GM12878 (cell line): ENCODE measurements around the gene ZBTB6. TPM values are rescaled to one million over a fixed set of nuclear protein-coding genes. Genes with fewer than 3 reads are reported as not detected.
A peak's percentile ranks its signal among the peaks of the same experiment; 100 is the strongest.

ENCODE experiments used
- BRCA1 ChIP-seq: IDR thresholded peaks from 2 replicates; pipeline ENCODE4 v1.6.1; 2011; ENCODE audit warnings: low read depth, low read length, improper control_type of control experiment
- EGR1 ChIP-seq, 2 experiments: IDR thresholded peaks; 1 replicate in 1 of 2; 2 replicates in 1 of 2; pipeline ENCODE4 v1.6.1; 2011 to 2012; ENCODE audit warnings: low read depth in 2 of 2, low read length in 2 of 2, borderline replicate concordance in 1 of 2, mild to moderate bottlenecking in 1 of 2, moderate library complexity in 1 of 2
- ETV6 ChIP-seq, 2 experiments: fragments of 450-650 bp in 1 of 2; IDR thresholded peaks in 1 of 2; conservative IDR thresholded peaks in 1 of 2; 2 replicates each; pipeline ENCODE4 v1.6.1; 2014; ENCODE audit warnings: antibody characterized with exemption in 1 of 2, borderline replicate concordance in 1 of 2, low read depth in 1 of 2, mild to moderate bottlenecking in 1 of 2, moderate library complexity in 1 of 2
- HCFC1 ChIP-seq: fragments of 150-350 bp; IDR thresholded peaks from 2 replicates; pipeline ENCODE4 v1.6.1; 2014; ENCODE audit warnings: low read length
- IRF5 ChIP-seq: fragments of 450-650 bp; IDR thresholded peaks from 2 replicates; pipeline ENCODE4 v1.6.1; 2017; ENCODE audit warnings: borderline replicate concordance
- KDM1A ChIP-seq: fragments of 200-600 bp; sonication (generic); IDR thresholded peaks from 2 replicates; pipeline ENCODE4 v1.6.1; 2016; ENCODE audit warnings: borderline replicate concordance
- MEF2A ChIP-seq: IDR thresholded peaks from 2 replicates; pipeline ENCODE4 v1.6.1; 2011; ENCODE audit warnings: low read depth, mild to moderate bottlenecking, low read length, moderate library complexity; ENCODE audit not compliant: insufficient read depth
- MEF2B ChIP-seq: fragments of 450-650 bp; IDR thresholded peaks from 2 replicates; pipeline ENCODE4 v1.6.1; 2018; ENCODE audit warnings: mild to moderate bottlenecking, moderate library complexity; ENCODE audit not compliant: partially characterized antibody, poor library complexity, severe bottlenecking
- PKNOX1 ChIP-seq: fragments of 450-650 bp; IDR thresholded peaks from 2 replicates; pipeline ENCODE4 v1.6.1; 2016; ENCODE audit warnings: mild to moderate bottlenecking
- RB1 ChIP-seq: fragments of 450-650 bp; formaldehyde crosslinking; IDR thresholded peaks from 2 replicates; pipeline ENCODE4 v1.6.1; 2017; ENCODE audit warnings: mild to moderate bottlenecking, borderline replicate concordance
- RCOR1 ChIP-seq: conservative IDR thresholded peaks from 2 replicates; pipeline ENCODE4 v1.6.1; 2012; ENCODE audit warnings: low read depth, low read length, improper control_type of control experiment
- SMC3 ChIP-seq: IDR thresholded peaks from 2 replicates; pipeline ENCODE4 v1.6.1; 2011; ENCODE audit warnings: low read length, improper control_type of control experiment, borderline replicate concordance
- SREBF2 ChIP-seq: IDR thresholded peaks from 2 replicates; pipeline ENCODE4 v1.6.1; 2012; ENCODE audit warnings: mild to moderate bottlenecking, low read length
- TAF1 ChIP-seq: IDR thresholded peaks from 2 replicates; pipeline ENCODE4 v1.6.1; 2011; ENCODE audit warnings: mild to moderate bottlenecking, low read depth, low read length, borderline replicate concordance
- ZBED1 ChIP-seq: IDR thresholded peaks from 2 replicates; pipeline ENCODE4 v1.6.1; 2016; ENCODE audit warnings: borderline replicate concordance
- ZBTB4 ChIP-seq: fragments of 450-650 bp; formaldehyde crosslinking; IDR thresholded peaks from 2 replicates; pipeline ENCODE4 v1.4.0; 2022; ENCODE audit warnings: mild to moderate bottlenecking, moderate library complexity
- ZNF207 ChIP-seq: fragments of 450-650 bp; IDR thresholded peaks from 2 replicates; pipeline ENCODE4 v1.6.1; 2014; ENCODE audit warnings: antibody characterized with exemption, mild to moderate bottlenecking, borderline replicate concordance
- ZNF217 ChIP-seq: fragments of 450-650 bp; IDR thresholded peaks from 2 replicates; pipeline ENCODE4 v1.6.1; 2017; ENCODE audit warnings: antibody characterized with exemption, mild to moderate bottlenecking
- ZNF24 ChIP-seq: fragments of 450-650 bp; IDR thresholded peaks from 2 replicates; pipeline ENCODE4 v1.6.1; 2017; ENCODE audit warnings: antibody characterized with exemption, mild to moderate bottlenecking
- polyA plus RNA-seq, 11 experiments: library from polyadenylated mRNA; depleted of rRNA in 4 of 11; unstranded in 6 of 11; stranded (reverse) in 5 of 11; fragments of >200 nt; fragmentation: Nextera tagmentation in 4 of 11; fragmentation: Illumina TruSeq in 1 of 11; extraction: Ambion mirVana in 4 of 11; extraction: Trizol in 1 of 11; gene quantifications; 1 replicate in 1 of 11; 2 replicates in 10 of 11; pipeline versions ENCODE4 v1.2.1 to v1.2.3, GENCODE V29; 2011 to 2016; ENCODE audit warnings: inconsistent platforms in 2 of 11, missing spikeins in 2 of 11, low read depth in 1 of 11
- total RNA-seq, 4 experiments: library from RNA; depleted of rRNA in 3 of 4; stranded (reverse); fragments of >200 nt in 3 of 4; fragmentation: Illumina TruSeq in 1 of 4; extraction: Trizol in 1 of 4; gene quantifications; 2 replicates each; pipeline versions ENCODE4 v1.2.1 to v1.2.3, GENCODE V29; 2013 to 2021
- TF ChIP-seq, protein P1 (sequence below): fragments of 450-650 bp; IDR thresholded peaks from 2 replicates; pipeline ENCODE4 v1.6.1; 2017; ENCODE audit warnings: antibody characterized with exemption, mild to moderate bottlenecking, moderate library complexity

The ZBTB6 gene
- total and polyA plus RNA-seq, 10 of the 15 experiments (the other 5 are each of a cell fraction or from before 2014, with no cell fraction given), result 1.7 to 11.5 (median 7.0) TPM

DNA sequence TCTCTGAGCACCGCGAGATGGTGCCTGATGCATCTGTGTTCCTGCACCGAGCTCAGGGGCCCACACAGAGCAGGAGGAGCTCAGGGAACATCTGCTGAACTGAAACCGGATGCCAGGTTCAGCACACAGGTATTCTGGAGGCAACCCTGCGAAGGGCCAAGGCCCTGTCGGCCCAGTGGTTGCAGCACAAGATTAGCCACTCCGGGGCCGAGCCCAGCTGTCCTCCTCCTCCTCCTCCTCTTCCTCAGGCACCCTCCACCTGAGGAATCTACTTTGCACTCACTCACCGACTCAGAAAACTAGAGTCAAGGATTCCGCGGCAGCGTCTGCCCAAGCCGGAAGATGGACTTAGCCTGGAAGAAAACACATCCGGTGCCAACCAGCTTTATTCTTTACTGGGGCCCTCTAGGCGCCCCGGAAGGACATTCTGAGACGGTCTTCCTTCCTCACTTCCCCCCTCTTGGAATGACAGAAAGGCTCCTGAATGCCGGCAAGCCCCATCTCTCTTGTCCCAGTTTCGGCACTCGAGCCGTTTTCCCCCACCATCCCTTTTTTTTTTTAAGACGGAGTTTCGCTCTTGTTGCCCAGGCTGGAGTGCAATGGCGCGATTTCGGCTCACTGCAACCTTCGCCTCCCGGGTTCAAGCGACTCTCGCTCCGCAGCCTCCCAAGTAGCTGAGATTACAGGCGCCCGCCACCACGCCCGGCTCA lies at the start of gene ZBTB6 (continued):
- TF ChIP-seq ZBTB4 (CRISPR knock-in tag), result 0 out of 2 replicates have a peak, but pooled peaks have one; percentile 25
- TF ChIP-seq TAF1, result peak; percentile 82
- TF ChIP-seq MEF2B, result no peak
- TF ChIP-seq ZBED1, result no peak
- TF ChIP-seq SMC3, result no peak; the same call in 1 of the 2 replicates
- TF ChIP-seq RB1, result 0 out of 2 replicates have a peak, but pooled peaks have one; percentile 66
- TF ChIP-seq RCOR1, result no peak; the same call in 1 of the 2 replicates
- no peak for TF ChIP-seq BRCA1
- no peak for TF ChIP-seq EGR1 (IDR thresholded peaks at IDR 0.05; ENCODE audit: borderline replicate concordance in 1 of 2, low read depth in 2 of 2, low read length in 2 of 2)
- TF ChIP-seq IRF5, result no peak
- 0 out of 2 replicates have a peak, but pooled peaks have one; percentile 6 for TF ChIP-seq MEF2A
- no peak; the same call in 1 of the 2 replicates for TF ChIP-seq KDM1A
- no peak for TF ChIP-seq ZNF217
- peak in 1 of 2 experiments; percentile 52; a peak in 1 of 4 replicates for TF ChIP-seq ETV6 (conservative IDR thresholded peaks at IDR 0.05 in 1 of 2, IDR thresholded peaks at IDR 0.05 in 1 of 2; ENCODE audit: borderline replicate concordance in 1 of 2, low read depth in 1 of 2)
- peak; percentile 82; the same call in 1 of the 2 replicates for TF ChIP-seq ZNF207
- TF ChIP-seq, protein P1, sequence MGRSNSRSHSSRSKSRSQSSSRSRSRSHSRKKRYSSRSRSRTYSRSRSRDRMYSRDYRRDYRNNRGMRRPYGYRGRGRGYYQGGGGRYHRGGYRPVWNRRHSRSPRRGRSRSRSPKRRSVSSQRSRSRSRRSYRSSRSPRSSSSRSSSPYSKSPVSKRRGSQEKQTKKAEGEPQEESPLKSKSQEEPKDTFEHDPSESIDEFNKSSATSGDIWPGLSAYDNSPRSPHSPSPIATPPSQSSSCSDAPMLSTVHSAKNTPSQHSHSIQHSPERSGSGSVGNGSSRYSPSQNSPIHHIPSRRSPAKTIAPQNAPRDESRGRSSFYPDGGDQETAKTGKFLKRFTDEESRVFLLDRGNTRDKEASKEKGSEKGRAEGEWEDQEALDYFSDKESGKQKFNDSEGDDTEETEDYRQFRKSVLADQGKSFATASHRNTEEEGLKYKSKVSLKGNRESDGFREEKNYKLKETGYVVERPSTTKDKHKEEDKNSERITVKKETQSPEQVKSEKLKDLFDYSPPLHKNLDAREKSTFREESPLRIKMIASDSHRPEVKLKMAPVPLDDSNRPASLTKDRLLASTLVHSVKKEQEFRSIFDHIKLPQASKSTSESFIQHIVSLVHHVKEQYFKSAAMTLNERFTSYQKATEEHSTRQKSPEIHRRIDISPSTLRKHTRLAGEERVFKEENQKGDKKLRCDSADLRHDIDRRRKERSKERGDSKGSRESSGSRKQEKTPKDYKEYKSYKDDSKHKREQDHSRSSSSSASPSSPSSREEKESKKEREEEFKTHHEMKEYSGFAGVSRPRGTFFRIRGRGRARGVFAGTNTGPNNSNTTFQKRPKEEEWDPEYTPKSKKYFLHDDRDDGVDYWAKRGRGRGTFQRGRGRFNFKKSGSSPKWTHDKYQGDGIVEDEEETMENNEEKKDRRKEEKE, result no peak
- TF ChIP-seq HCFC1, result peak; percentile 63
- TF ChIP-seq PKNOX1, result peak; percentile 54; the same call in 1 of the 2 replicates
- TF ChIP-seq SREBF2, result no peak; the same call in 1 of the 2 replicates
- TF ChIP-seq ZNF24, result peak; percentile 39; the same call in 1 of the 2 replicates
